ENCODE measurements around the gene FBRS. TPM values are rescaled to one million over a fixed set of nuclear protein-coding genes. Genes with fewer than 3 reads are reported as not detected.
"Not testable (repeated sequence)": the region's sequence is repeated elsewhere in the genome, so short reads cannot be mapped to it uniquely, and the experiment has no call there.

Gene FBRS
- polyA plus RNA-seq, 1 experiment, result 9.4 TPM

GRCh38 chr16:30694926-30695693 lies 36.9 kb downstream of the FBRS start:
- POLR2A ChIA-PET, result no interaction called here
- Histone ChIP-seq H3K4me3 (ENCODE audit: low read depth, low read length) (no peak overlapping the region), H3K27me3 (ENCODE audit: control insufficient read depth, insufficient read depth, low read length) (no peaks in the 10 kb centered on the region; the same call in 1 of the 2 replicates), H3K36me3 (ENCODE audit: control insufficient read depth, insufficient read depth, low read length) (no peaks in the 10 kb centered on the region)
- CTCF ChIA-PET, result interaction anchor here (1.4 to 6.2 kb wide), 8 partner anchors 11 to 246 kb away, joined by 5 to 43 read pairs (median 10); partner anchors contain the start of gene FBRS
- TF ChIP-seq CTCF (IDR thresholded peaks at IDR 0.05; ENCODE audit: insufficient read depth, low read depth, low read length), result no peak
- DNase-seq (ENCODE audit: low read depth), result no peak

DNA sequence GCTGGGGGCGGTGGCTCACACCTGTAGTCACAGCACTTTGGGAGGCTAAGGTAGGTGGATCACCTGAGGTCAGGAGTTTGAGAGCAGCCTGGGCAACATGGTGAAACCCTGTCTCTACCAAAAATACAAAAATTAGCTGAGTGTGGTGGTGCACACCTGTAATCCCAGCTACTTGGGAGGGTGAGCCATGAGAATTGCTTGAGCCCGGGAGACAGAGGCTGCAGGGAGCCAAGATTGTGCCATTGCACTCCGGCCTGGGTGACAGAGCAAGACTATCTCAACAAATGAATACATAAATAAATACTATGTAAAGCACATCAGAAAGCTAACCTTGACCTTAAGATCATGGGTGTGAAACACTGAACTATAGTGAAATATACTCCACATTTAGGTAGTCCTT lies 38.4 kb downstream of the FBRS start:
- DNase-seq (ENCODE audit: low read depth), result not testable (repeated sequence)
- CTCF ChIA-PET, result interaction anchor here (1.1 to 6.2 kb wide), 2 partner anchors 36 to 148 kb away, joined by 4 to 43 read pairs; partner anchors contain the start of gene FBRS
- POLR2A ChIA-PET, result interaction anchor here (0.6 kb wide), 1 partner anchor 24 kb away, joined by 5 read pairs; no protein-coding TSS in a partner anchor

GRCh38 chr16:30697264-30698138 lies 39.3 kb downstream of the FBRS start:
- no peak for TF ChIP-seq CTCF (IDR thresholded peaks at IDR 0.05; ENCODE audit: insufficient read depth, low read depth, low read length)
- no peak for DNase-seq (ENCODE audit: low read depth)
- ChIA-PET POLR2A (interaction anchor here (0.6 kb wide), 1 partner anchor 25 kb away, joined by 5 read pairs; no protein-coding TSS in a partner anchor), CTCF (interaction anchor here (0.9 to 6.2 kb wide), 3 partner anchors 14 to 288 kb away, joined by 3 to 43 read pairs (median 3); partner anchors contain the start of gene FBRS)
- peaks cover 10% of the 10 kb centered on the region for H3K36me3 ChIP-seq (ENCODE audit: control insufficient read depth, insufficient read depth, low read length)
- H3K27me3 ChIP-seq (ENCODE audit: control insufficient read depth, insufficient read depth, low read length), result no peaks in the 10 kb centered on the region
- peak overlapping the region; percentile 91 for H3K4me3 ChIP-seq (ENCODE audit: low read depth, low read length)

More for the DNA sequence above, 38.4 kb downstream of the FBRS start:
- H3K4me3 ChIP-seq (ENCODE audit: low read depth, low read length); H3K27me3 ChIP-seq (ENCODE audit: control insufficient read depth, insufficient read depth, low read length); H3K36me3 ChIP-seq (ENCODE audit: control insufficient read depth, insufficient read depth, low read length): not testable (repeated sequence)

DNA sequence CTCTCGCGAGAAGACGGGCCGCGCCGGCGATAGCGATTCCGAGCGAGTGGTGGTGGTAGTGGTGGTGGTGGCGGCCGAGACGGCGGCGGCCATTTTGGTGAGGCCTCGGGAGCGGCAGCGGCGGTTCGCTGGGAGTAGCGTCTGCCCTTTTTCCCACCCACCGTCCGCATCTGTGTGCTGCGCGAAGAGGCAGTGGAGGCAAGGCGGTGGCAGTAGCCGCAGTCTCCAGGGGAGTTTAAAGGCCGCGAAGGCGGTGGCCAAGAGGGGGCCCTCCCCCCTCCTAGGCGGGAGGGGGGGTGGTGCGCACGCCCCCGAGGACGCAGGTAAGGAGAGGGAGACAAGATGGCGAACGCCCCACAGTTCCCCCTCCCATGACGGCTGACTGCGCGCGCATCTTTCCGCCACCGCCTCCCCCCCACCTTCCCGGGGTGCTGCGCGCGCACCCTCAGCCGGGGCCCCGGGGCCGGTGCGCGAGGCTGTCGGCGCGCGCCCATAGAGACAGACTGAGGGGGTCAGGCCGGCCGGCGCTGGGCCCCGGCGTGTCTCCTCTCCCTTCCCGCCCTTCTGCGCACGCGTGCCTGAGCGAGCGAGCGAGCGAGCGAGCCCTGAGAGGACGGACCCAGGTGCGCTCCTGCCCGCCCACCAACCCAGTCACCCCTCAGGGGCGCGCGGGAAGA lies 40.0 kb downstream of the FBRS start:
- ChIA-PET POLR2A (no interaction called here), CTCF (interaction anchor here (0.9 to 6.2 kb wide), 3 partner anchors 13 to 289 kb away, joined by 3 to 43 read pairs (median 3); partner anchors contain the start of gene FBRS)
- peak; percentile 69 for DNase-seq (ENCODE audit: low read depth)
- H3K27me3 ChIP-seq (ENCODE audit: control insufficient read depth, insufficient read depth, low read length), result no peaks in the 10 kb centered on the region
- H3K36me3 ChIP-seq (ENCODE audit: control insufficient read depth, insufficient read depth, low read length), result peaks cover 13% of the 10 kb centered on the region
- H3K4me3 ChIP-seq (ENCODE audit: low read depth, low read length), result peak overlapping the region; percentile 91
- TF ChIP-seq CTCF (IDR thresholded peaks at IDR 0.05; ENCODE audit: insufficient read depth, low read depth, low read length), result no peak

DNA sequence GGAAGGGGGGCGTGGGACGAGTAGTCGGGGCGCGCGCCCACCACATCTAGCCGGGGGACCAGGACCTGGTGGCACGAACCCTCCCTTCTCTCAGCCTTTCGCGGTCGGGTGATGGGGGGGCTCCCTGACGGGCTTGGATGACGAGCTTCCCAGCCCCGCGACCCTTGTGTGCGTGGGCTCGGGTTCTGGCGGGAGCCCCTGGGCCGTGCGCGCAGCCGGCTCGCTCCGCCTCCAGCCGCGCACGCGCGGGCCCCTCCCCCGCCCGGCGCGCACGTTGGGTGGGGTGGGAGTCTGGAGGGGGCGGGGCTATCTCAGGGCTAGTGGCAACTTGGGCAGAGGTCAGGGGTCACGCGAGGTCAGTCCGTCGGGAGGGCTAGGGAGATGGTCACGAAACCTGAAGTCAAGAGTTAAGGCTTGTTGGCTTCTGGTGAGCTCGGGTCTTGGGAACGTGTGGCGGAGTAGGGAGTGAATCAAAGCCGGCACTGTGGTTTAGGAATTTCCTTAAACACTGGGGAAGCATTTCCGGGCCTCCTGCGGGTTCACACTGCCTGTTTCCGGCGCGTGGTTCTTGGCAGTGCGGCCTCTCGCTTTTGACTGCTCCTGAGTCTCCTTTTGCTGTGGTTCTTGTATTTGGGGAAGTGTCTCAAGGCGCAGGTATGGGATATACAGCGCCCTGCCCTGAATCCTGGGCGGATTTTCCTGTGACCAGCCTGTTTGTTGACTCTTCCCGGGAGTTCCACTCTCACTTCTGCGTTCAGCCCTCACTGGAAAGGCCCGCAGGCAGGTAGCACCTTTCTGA lies 40.8 kb downstream of the FBRS start, which contains the start of gene SRCAP:
Gene SRCAP, plus strand, starts transcription at position 356 of the 799 bp plus-strand sequence. CDS start 1,654 bp downstream, outside the sequence.
- peaks cover 15% of the 10 kb centered on the region for H3K36me3 ChIP-seq (ENCODE audit: control insufficient read depth, insufficient read depth, low read length)
- POLR2A ChIA-PET, result interaction anchor here (0.6 kb wide), 1 partner anchor 9 kb away, joined by 3 read pairs; no protein-coding TSS in a partner anchor
- H3K27me3 ChIP-seq (ENCODE audit: control insufficient read depth, insufficient read depth, low read length), result no peaks in the 10 kb centered on the region
- CTCF ChIA-PET, result interaction anchor here (0.7 kb wide), 1 partner anchor 47 kb away, joined by 3 read pairs; no protein-coding TSS in a partner anchor
- no peak for DNase-seq (ENCODE audit: low read depth)
- H3K4me3 ChIP-seq (ENCODE audit: low read depth, low read length), result peak within 1 kb of the TSS; percentile 91
- no peak for TF ChIP-seq CTCF (IDR thresholded peaks at IDR 0.05; ENCODE audit: insufficient read depth, low read depth, low read length)
